ENCODE results near the gene CFAP20DC. TPM values are rescaled to one million over a fixed set of nuclear protein-coding genes. Genes with fewer than 3 reads are reported as not detected.

The CFAP20DC gene
- total RNA-seq, 1 donor: 2.2 TPM

DNA sequence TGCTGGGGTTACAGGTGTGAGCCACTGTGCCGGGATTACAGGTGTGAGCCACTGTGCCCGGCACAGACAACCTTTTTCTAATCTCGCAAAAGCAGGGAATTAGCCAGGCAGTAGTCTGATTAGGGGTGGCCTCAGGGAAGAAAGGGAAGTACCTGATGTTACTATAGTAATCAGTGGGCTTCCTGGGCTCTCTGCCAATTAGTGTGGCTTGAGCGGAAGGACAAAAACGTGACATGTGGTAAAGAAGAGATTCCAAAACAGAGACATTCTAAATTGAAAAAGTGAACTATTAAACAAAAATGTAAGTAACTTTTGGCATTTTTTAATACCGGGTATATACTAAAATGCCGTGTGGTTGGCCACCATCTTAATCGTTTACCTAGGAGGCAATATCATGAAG, 48.1 kb downstream of the CFAP20DC start:
- Histone ChIP-seq H3K36me3 (ENCODE audit: insufficient read depth, low read length) (no peaks in the 10 kb centered on the region), H3K9me3 (ENCODE audit: low read depth, low read length) (no peaks in the 10 kb centered on the region), H3K4me1 (ENCODE audit: insufficient read depth, low read length) (peaks cover 16% of the 10 kb centered on the region), H3K4me2 (ENCODE audit: insufficient read depth, low read length) (no peak overlapping the region), H3K27me3 (ENCODE audit: insufficient read depth, low read length) (no peaks in the 10 kb centered on the region), H3K79me2 (ENCODE audit: insufficient read depth, low read length) (no peaks in the 10 kb centered on the region), H4K20me1 (ENCODE audit: insufficient read depth, low read length) (no peaks in the 10 kb centered on the region), H3K4me3 (ENCODE audit: insufficient read depth, low read length) (no peak overlapping the region), H2AFZ (ENCODE audit: low read length) (no peak overlapping the region), H3K27ac (ENCODE audit: low read depth, low read length) (no peak overlapping the region)
- no peak for TF ChIP-seq CTCF (IDR thresholded peaks at IDR 0.05; ENCODE audit: extremely low read depth, low read depth, low read length)
- no peak for DNase-seq (ENCODE audit: insufficient read length, low spot score, missing footprints)

DNA sequence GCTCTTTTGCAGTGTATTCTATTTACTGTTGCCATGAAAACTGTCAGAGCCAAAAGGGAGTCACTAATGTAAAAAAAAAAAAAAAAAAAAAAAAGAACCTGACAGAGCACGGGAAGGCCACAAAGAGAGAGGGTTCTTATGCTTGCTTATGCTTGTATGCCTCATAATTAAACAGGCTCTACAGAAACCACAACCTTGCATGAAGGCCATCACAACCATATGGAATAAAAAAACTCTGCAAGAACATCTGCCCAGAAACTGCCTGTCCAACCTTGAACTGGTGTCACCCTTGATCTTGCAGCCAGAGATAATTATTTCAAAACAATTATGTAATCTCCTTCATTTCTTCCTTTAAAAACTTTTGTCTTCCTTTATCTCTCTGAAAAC, 50.1 kb downstream of the CFAP20DC start:
- Histone ChIP-seq H3K4me1 (ENCODE audit: insufficient read depth, low read length) (peaks cover 16% of the 10 kb centered on the region), H3K27ac (ENCODE audit: low read depth, low read length) (peak overlapping the region; percentile 76), H3K36me3 (ENCODE audit: insufficient read depth, low read length) (no peaks in the 10 kb centered on the region), H3K4me3 (ENCODE audit: insufficient read depth, low read length) (no peak overlapping the region), H3K79me2 (ENCODE audit: insufficient read depth, low read length) (no peaks in the 10 kb centered on the region), H4K20me1 (ENCODE audit: insufficient read depth, low read length) (no peaks in the 10 kb centered on the region), H3K27me3 (ENCODE audit: insufficient read depth, low read length) (no peaks in the 10 kb centered on the region), H2AFZ (ENCODE audit: low read length) (no peak overlapping the region), H3K4me2 (ENCODE audit: insufficient read depth, low read length) (no peak overlapping the region), H3K9me3 (ENCODE audit: low read depth, low read length) (no peaks in the 10 kb centered on the region)
- DNase-seq (ENCODE audit: insufficient read length, low spot score, missing footprints): no peak
- no peak for TF ChIP-seq CTCF (IDR thresholded peaks at IDR 0.05; ENCODE audit: extremely low read depth, low read depth, low read length)

GRCh38 chr3:58999134-58999773, 50.6 kb downstream of the CFAP20DC start:
- Histone ChIP-seq H3K4me1 (ENCODE audit: insufficient read depth, low read length) (peaks cover 16% of the 10 kb centered on the region), H2AFZ (ENCODE audit: low read length) (peak overlapping the region; percentile 83), H3K79me2 (ENCODE audit: insufficient read depth, low read length) (no peaks in the 10 kb centered on the region), H3K9me3 (ENCODE audit: low read depth, low read length) (no peaks in the 10 kb centered on the region), H3K27me3 (ENCODE audit: insufficient read depth, low read length) (no peaks in the 10 kb centered on the region), H3K4me3 (ENCODE audit: insufficient read depth, low read length) (no peak overlapping the region), H3K36me3 (ENCODE audit: insufficient read depth, low read length) (no peaks in the 10 kb centered on the region), H4K20me1 (ENCODE audit: insufficient read depth, low read length) (no peaks in the 10 kb centered on the region), H3K4me2 (ENCODE audit: insufficient read depth, low read length) (peak overlapping the region; percentile 14), H3K27ac (ENCODE audit: low read depth, low read length) (peak overlapping the region; percentile 76)
- no peak for TF ChIP-seq CTCF (IDR thresholded peaks at IDR 0.05; ENCODE audit: extremely low read depth, low read depth, low read length)
- DNase-seq (ENCODE audit: insufficient read length, low spot score, missing footprints): peak; percentile 2

- Histone ChIP-seq H3K9me3 (ENCODE audit: low read depth, low read length) (no peaks in the 10 kb centered on the region), H3K27me3 (ENCODE audit: insufficient read depth, low read length) (no peaks in the 10 kb centered on the region), H3K79me2 (ENCODE audit: insufficient read depth, low read length) (no peaks in the 10 kb centered on the region), H3K4me2 (ENCODE audit: insufficient read depth, low read length) (peak overlapping the region; percentile 29), H3K4me3 (ENCODE audit: insufficient read depth, low read length) (no peak overlapping the region), H3K4me1 (ENCODE audit: insufficient read depth, low read length) (peaks cover 16% of the 10 kb centered on the region), H3K27ac (ENCODE audit: low read depth, low read length) (peak overlapping the region; percentile 76), H4K20me1 (ENCODE audit: insufficient read depth, low read length) (no peaks in the 10 kb centered on the region), H2AFZ (ENCODE audit: low read length) (peak overlapping the region; percentile 83), H3K36me3 (ENCODE audit: insufficient read depth, low read length) (no peaks in the 10 kb centered on the region)
- peak; percentile 95 for DNase-seq (ENCODE audit: insufficient read length, low spot score, missing footprints)
- no peak for TF ChIP-seq CTCF (IDR thresholded peaks at IDR 0.05; ENCODE audit: extremely low read depth, low read depth, low read length)
These were observed 51.2 kb downstream of the CFAP20DC start for GRCh38 chr3:58998476-58999117.
